ENCODE measurements around the gene KDM1B.

KDM1B gene

GRCh38 chr6:18177286-18177965, 22.2 kb downstream of the KDM1B start (continued):
- TF ChIP-seq CSDC2 (CRISPR knock-in tag; IDR thresholded peaks at IDR 0.05), result no peak
- TF ChIP-seq BACH2 (CRISPR knock-in tag; IDR thresholded peaks at IDR 0.05; ENCODE audit: borderline replicate concordance), result no peak
- TF ChIP-seq ZNF8 (CRISPR knock-in tag; IDR thresholded peaks at IDR 0.05), result no peak

- TF ChIP-seq TSHZ2 (CRISPR knock-in tag; IDR thresholded peaks at IDR 0.05) (no peak), ZC3H10 (CRISPR knock-in tag; IDR thresholded peaks at IDR 0.05) (no peak), PATZ1 (CRISPR knock-in tag; IDR thresholded peaks at IDR 0.05; ENCODE audit: borderline replicate concordance) (no peak), POU6F1 (CRISPR knock-in tag; IDR thresholded peaks at IDR 0.05; ENCODE audit: borderline replicate concordance, low read depth) (no peak), ZFP30 (CRISPR knock-in tag; IDR thresholded peaks at IDR 0.05) (no peak), TCF4 (CRISPR knock-in tag; IDR thresholded peaks at IDR 0.05; ENCODE audit: borderline replicate concordance) (no peak), ESRRG (CRISPR knock-in tag; IDR thresholded peaks at IDR 0.05) (no peak), ZNF70 (CRISPR knock-in tag; IDR thresholded peaks at IDR 0.05) (no peak), TOX (CRISPR knock-in tag; IDR thresholded peaks at IDR 0.05; ENCODE audit: borderline replicate concordance) (no peak), CREB5 (CRISPR knock-in tag; IDR thresholded peaks at IDR 0.05; ENCODE audit: low read depth) (no peak)
- no peak for ATAC-seq
Measured at GRCh38 chr6:18178960-18179615, 23.9 kb downstream of the KDM1B start.

GRCh38 chr6:18179770-18180356, 24.6 kb downstream of the KDM1B start:
- ATAC-seq, result no peak
- TF ChIP-seq ISL1 (CRISPR knock-in tag; IDR thresholded peaks at IDR 0.05) (no peak), BACH2 (CRISPR knock-in tag; IDR thresholded peaks at IDR 0.05; ENCODE audit: borderline replicate concordance) (no peak), ZNF8 (CRISPR knock-in tag; IDR thresholded peaks at IDR 0.05) (no peak), SNAI2 (CRISPR knock-in tag; IDR thresholded peaks at IDR 0.05) (no peak), ZC3H10 (CRISPR knock-in tag; IDR thresholded peaks at IDR 0.05) (no peak), ZFP3 (CRISPR knock-in tag; IDR thresholded peaks at IDR 0.05) (no peak)

GRCh38 chr6:18182568-18182967, 27.3 kb downstream of the KDM1B start:
- ATAC-seq, result no peak
- TF ChIP-seq SNAI2 (CRISPR knock-in tag; IDR thresholded peaks at IDR 0.05) (no peak), ZFP30 (CRISPR knock-in tag; IDR thresholded peaks at IDR 0.05) (no peak), TOX (CRISPR knock-in tag; IDR thresholded peaks at IDR 0.05; ENCODE audit: borderline replicate concordance) (no peak), TCF4 (CRISPR knock-in tag; IDR thresholded peaks at IDR 0.05; ENCODE audit: borderline replicate concordance) (no peak), ZNF8 (CRISPR knock-in tag; IDR thresholded peaks at IDR 0.05) (no peak), ZFP3 (CRISPR knock-in tag; IDR thresholded peaks at IDR 0.05) (no peak), ISL1 (CRISPR knock-in tag; IDR thresholded peaks at IDR 0.05) (no peak), RARB (CRISPR knock-in tag; IDR thresholded peaks at IDR 0.05) (no peak), ZNF565 (CRISPR knock-in tag; conservative IDR thresholded peaks at IDR 0.05; ENCODE audit: low read depth) (no peak), CSDC2 (CRISPR knock-in tag; IDR thresholded peaks at IDR 0.05) (no peak), PPARA (CRISPR knock-in tag; IDR thresholded peaks at IDR 0.05; ENCODE audit: borderline replicate concordance) (no peak), CSRNP3 (CRISPR knock-in tag; IDR thresholded peaks at IDR 0.05) (no peak), ARNTL (CRISPR knock-in tag; IDR thresholded peaks at IDR 0.05; ENCODE audit: borderline replicate concordance, low read depth) (no peak), OSR1 (CRISPR knock-in tag; IDR thresholded peaks at IDR 0.05) (no peak), BACH2 (CRISPR knock-in tag; IDR thresholded peaks at IDR 0.05; ENCODE audit: borderline replicate concordance) (no peak), TSHZ2 (CRISPR knock-in tag; IDR thresholded peaks at IDR 0.05) (no peak)
